Stimulated activated memory B cell treated with anti-CD40 and anti-IgM and Interleukin-4, amounts not matched to agents 10 μg/mL and 1 μg/mL and 100 μg/mL, for 72 hours (primary cell): ENCODE results near the gene MYO19.
"Not testable (repeated sequence)": the region's sequence is repeated elsewhere in the genome, so short reads cannot be mapped to it uniquely, and the experiment has no call there.

Source experiments
- ATAC-seq: fragments of 150-1000 bp; cut with Tn5 transposase; 2 replicates; pipeline ENCODE4 v1.10.0; 2021
- H3K27ac Mint-ChIP-seq: one replicate; pipeline ENCODE4 v1.8.0; 2022; ENCODE audit warnings: mild to moderate bottlenecking, mixed read lengths
- H3K27me3 Mint-ChIP-seq: one replicate; pipeline ENCODE4 v1.8.0; 2022; ENCODE audit warnings: mixed read lengths
- H3K36me3 Mint-ChIP-seq: one replicate; pipeline ENCODE4 v1.8.0; 2022; ENCODE audit warnings: mixed read lengths
- H3K4me1 Mint-ChIP-seq: one replicate; pipeline ENCODE4 v1.8.0; 2022; ENCODE audit warnings: mixed read lengths
- H3K4me3 Mint-ChIP-seq: one replicate; pipeline ENCODE4 v1.8.0; 2022; ENCODE audit warnings: mild to moderate bottlenecking, moderate library complexity, mixed read lengths
- H3K9me3 Mint-ChIP-seq: one replicate; pipeline ENCODE4 v1.8.0; 2022; ENCODE audit warnings: mixed read lengths

The MYO19 gene

DNA sequence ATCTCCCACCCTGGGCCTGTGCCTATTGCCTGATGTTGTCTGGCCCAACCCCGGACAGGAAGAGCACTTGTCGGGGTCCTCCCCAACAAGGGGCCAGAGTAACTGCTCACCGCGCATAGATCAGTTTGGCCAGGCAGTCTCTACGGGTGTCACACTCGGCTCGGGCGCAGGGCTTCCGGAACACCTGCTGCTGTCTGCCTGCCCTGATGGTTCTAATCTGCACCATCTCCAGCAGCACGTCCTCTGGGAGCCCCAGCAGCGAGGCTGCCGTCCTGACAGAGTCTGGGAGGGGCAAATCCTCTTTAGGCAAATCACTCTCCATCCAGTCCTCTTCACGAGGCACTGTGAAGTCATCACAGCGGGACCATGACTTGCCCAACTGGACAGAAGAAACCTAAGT, 24.0 kb downstream of the MYO19 start:
- Mint-ChIP-seq H3K4me1 (no peaks in the 10 kb centered on the region), H3K36me3 (peaks cover 74% of the 10 kb centered on the region), H3K9me3 (no peaks in the 10 kb centered on the region), H3K27ac (no peak overlapping the region), H3K27me3 (no peaks in the 10 kb centered on the region), H3K4me3 (no peak overlapping the region)
- ATAC-seq = no peak

DNA sequence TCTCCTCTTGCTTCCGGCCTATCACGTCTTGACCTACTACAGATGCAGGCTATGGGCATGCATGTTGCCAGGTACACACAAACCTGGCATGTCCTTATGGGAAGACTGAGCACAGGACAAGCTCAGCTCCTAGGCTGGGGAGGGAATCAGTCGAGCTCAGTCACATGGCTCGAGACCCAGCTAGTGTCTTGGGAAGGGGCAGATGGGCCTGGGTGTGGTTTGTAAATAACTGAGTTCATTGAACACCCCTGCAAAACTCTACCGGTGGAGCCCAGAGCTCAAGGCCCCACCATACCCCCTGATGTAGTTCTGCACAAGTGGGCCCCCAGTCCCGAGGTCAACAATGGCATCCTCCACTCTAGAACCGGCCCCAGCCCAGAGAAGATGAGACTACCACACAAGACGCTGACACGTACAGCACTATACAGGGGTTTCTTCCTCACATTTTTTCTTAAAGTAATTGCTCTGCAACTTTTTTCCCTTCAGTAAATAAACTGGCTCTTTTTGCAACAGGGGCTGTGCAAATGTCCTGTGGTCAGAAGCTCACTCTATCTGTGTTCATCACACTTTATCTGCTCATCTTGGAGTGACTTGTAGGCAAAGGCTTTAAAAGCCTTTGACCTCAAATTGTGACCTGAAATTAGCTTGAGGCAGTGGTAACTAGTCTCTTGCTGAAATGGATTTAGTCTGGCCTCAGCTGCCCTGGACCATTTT, 25.2 kb downstream of the MYO19 start:
- Mint-ChIP-seq H3K4me1 (no peaks in the 10 kb centered on the region), H3K9me3 (no peaks in the 10 kb centered on the region), H3K4me3 (no peak overlapping the region), H3K36me3 (peaks cover 70% of the 10 kb centered on the region), H3K27ac (no peak overlapping the region), H3K27me3 (no peaks in the 10 kb centered on the region)
- ATAC-seq = no peak

DNA sequence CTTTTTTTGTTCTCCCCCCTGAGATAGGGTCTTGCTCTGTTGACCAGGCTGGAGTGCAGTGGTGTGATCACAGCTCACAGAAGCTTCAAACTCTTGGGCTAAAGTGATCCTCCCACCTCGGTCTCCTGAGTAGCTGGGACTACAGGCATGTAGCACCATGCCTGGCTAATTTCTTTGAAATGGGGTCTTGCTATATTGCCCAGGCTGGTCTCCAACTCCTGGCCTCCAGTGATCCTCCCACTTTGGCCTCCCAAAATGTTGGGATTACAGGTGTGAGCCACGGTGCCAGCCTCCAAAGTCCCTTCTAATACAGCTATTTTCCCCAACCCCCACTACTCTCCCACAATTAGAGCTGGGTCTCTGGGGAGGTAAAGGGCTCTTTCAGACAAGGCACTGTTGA, 26.2 kb downstream of the MYO19 start:
- not testable (repeated sequence) for H3K4me3 Mint-ChIP-seq, H3K4me1 Mint-ChIP-seq, H3K9me3 Mint-ChIP-seq, ATAC-seq, H3K27me3 Mint-ChIP-seq, H3K27ac Mint-ChIP-seq
- H3K36me3 Mint-ChIP-seq = peaks cover 72% of the 10 kb centered on the region

DNA sequence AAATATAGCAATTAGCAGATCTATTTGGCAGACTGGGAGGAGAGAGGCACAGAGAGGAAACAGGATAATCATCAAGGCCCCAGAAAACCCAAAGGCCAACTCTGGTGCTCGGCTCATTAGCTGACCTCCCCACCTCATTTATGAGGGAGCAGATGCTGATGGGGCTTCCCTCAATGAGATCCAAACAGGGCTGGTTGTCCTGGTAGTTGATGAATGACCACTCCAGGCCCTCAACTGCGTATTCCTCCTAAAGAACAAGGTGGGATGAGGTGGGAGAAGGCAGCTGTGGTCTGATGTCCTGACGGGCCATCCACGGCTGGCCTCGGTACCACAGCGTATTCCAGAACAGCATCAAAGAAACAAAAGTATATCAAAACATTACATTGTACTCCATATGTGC, 27.4 kb downstream of the MYO19 start:
- ATAC-seq = no peak
- Mint-ChIP-seq H3K27me3 (no peaks in the 10 kb centered on the region), H3K27ac (no peak overlapping the region), H3K4me3 (no peak overlapping the region), H3K4me1 (no peaks in the 10 kb centered on the region), H3K9me3 (no peaks in the 10 kb centered on the region), H3K36me3 (peaks cover 72% of the 10 kb centered on the region)

DNA sequence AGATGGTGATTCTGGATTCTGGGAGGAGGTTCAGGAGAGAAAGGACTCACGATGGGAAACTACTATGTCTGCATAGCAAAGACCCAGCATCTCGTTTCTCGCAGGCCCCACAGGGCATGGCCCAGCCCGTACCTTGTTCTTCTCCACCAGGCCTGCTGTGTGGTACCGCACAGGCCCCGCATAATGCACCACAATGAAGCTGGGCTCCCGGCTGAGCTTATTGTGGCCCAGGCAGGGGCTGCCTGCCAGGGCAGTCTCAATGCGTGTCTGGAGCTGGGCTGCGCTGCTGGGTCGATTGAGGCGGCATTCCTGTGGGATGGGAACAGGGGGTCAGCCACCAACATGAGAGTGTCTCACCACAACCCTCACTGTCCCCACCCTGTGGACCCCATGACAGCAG, 27.8 kb downstream of the MYO19 start:
- Mint-ChIP-seq H3K36me3 (peaks cover 73% of the 10 kb centered on the region), H3K4me1 (no peaks in the 10 kb centered on the region), H3K27me3 (no peaks in the 10 kb centered on the region), H3K4me3 (no peak overlapping the region), H3K27ac (no peak overlapping the region), H3K9me3 (no peaks in the 10 kb centered on the region)
- ATAC-seq = no peak

DNA sequence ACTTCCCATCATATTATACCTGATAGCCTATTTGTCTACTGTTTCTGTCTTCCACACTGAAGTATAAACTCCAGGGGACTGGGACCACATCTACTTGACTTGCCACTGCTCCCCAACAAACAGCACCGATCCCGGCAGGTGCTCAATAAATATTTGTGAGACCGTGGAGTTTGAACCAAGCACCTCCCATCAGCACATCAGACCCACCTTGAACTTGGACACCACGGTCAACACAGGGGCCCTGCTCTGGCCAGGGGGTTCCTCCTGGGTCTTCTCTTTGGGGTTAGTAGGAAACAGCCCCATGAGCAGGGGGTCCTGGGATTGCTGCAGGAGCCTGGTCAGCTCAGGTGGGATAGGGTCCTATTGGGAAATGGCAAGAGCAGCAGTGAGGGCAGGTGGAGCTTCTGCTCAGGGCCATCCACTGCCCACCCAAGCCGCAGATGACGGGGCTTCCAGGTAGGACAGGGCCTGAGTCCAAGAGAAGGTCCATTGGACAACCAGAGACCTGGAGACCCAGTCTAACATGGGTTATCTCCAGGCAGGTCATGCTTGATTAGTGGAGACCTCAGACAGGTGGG, 28.3 kb downstream of the MYO19 start:
- H3K9me3 Mint-ChIP-seq = no peaks in the 10 kb centered on the region
- H3K4me3 Mint-ChIP-seq = no peak overlapping the region
- H3K27me3 Mint-ChIP-seq = no peaks in the 10 kb centered on the region
- no peaks in the 10 kb centered on the region for H3K4me1 Mint-ChIP-seq
- no peak overlapping the region for H3K27ac Mint-ChIP-seq
- ATAC-seq = no peak
- peaks cover 68% of the 10 kb centered on the region for H3K36me3 Mint-ChIP-seq

GRCh38 chr17:36505171-36505570, 29.5 kb downstream of the MYO19 start:
- Mint-ChIP-seq H3K36me3 (peaks cover 58% of the 10 kb centered on the region), H3K27ac (no peak overlapping the region), H3K4me3 (no peak overlapping the region), H3K27me3 (no peaks in the 10 kb centered on the region), H3K9me3 (no peaks in the 10 kb centered on the region), H3K4me1 (no peaks in the 10 kb centered on the region)
- no peak for ATAC-seq

DNA sequence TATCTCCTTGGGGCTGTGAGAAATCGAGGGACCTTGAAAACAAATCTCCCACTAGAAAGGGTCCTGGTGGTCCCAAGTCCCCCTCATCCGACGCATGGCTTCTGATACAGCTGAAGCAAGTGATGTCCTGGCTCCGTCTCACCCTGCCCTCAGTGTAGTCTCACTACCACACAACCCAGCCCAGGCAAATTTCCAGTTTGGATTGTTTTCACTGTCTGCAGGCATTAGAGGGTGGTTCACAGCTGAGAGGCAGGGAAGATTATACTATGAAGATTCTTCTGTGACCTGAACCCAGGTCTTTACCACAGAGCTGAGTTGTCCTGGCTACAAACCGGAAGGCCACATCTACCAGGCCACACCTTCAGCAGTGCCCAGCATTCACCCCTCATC, 30.5 kb downstream of the MYO19 start:
- H3K27ac Mint-ChIP-seq = no peak overlapping the region
- ATAC-seq = no peak
- no peaks in the 10 kb centered on the region for H3K27me3 Mint-ChIP-seq
- no peaks in the 10 kb centered on the region for H3K4me1 Mint-ChIP-seq
- no peaks in the 10 kb centered on the region for H3K9me3 Mint-ChIP-seq
- H3K4me3 Mint-ChIP-seq = no peak overlapping the region
- peaks cover 50% of the 10 kb centered on the region for H3K36me3 Mint-ChIP-seq

GRCh38 chr17:36503456-36504155, 31.1 kb downstream of the MYO19 start:
- H3K9me3 Mint-ChIP-seq = no peaks in the 10 kb centered on the region
- ATAC-seq = no peak
- H3K4me1 Mint-ChIP-seq = no peaks in the 10 kb centered on the region
- peaks cover 53% of the 10 kb centered on the region for H3K36me3 Mint-ChIP-seq
- H3K27ac Mint-ChIP-seq = no peak overlapping the region
- no peaks in the 10 kb centered on the region for H3K27me3 Mint-ChIP-seq
- no peak overlapping the region for H3K4me3 Mint-ChIP-seq

DNA sequence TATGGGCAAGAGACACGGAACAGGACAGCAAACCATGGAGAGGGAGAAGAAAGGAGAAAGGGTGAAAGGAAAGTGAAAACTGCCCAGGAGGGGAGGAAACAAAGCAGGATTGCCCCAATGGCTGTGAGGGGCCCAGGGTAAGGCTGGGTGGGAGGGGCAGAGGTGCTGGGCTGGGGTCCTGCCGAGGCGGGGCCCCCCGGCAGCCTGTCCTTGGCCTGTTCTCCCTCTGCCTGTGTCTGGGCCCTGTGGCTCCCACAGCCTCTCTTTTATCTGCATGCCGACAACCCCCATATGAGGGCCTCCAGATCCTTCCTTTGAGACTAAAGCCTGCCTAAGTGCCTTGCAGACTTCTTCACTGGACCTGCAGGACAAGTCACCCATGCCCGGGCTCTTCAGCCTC, 32.7 kb downstream of the MYO19 start:
- H3K27me3 Mint-ChIP-seq = no peaks in the 10 kb centered on the region
- H3K9me3 Mint-ChIP-seq = no peaks in the 10 kb centered on the region
- H3K27ac Mint-ChIP-seq = no peak overlapping the region
- no peak for ATAC-seq
- H3K36me3 Mint-ChIP-seq = peaks cover 62% of the 10 kb centered on the region
- no peaks in the 10 kb centered on the region for H3K4me1 Mint-ChIP-seq
- no peak overlapping the region for H3K4me3 Mint-ChIP-seq

DNA sequence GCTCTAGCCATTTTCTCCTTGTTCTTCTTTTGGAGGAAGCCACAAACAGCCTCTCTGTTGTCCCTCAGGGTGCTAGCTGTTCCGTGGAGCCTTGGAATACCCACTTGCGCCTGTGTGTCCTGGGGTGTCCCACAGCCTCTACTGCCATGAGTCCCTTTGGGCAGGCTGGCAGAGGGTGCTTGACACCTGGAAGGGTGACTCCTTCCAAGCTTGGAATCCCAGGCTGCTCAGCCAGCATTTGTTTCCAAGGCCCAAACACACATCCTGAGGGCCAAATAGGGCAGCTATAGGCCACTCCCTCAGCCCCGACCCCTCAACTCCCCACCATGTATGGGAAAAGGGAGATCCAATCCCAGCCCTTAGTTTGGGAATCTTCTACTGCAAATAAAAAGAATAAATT, 33.3 kb downstream of the MYO19 start:
- Mint-ChIP-seq H3K4me3 (no peak overlapping the region), H3K9me3 (no peaks in the 10 kb centered on the region), H3K27me3 (no peaks in the 10 kb centered on the region), H3K4me1 (no peaks in the 10 kb centered on the region), H3K27ac (no peak overlapping the region), H3K36me3 (peaks cover 56% of the 10 kb centered on the region)
- ATAC-seq = no peak

- ATAC-seq = no peak
- Mint-ChIP-seq H3K36me3 (peaks cover 51% of the 10 kb centered on the region), H3K4me1 (no peaks in the 10 kb centered on the region), H3K9me3 (no peaks in the 10 kb centered on the region), H3K27ac (no peak overlapping the region), H3K4me3 (no peak overlapping the region), H3K27me3 (no peaks in the 10 kb centered on the region)
Observed at GRCh38 chr17:36500745-36501225, 33.9 kb downstream of the MYO19 start.

DNA sequence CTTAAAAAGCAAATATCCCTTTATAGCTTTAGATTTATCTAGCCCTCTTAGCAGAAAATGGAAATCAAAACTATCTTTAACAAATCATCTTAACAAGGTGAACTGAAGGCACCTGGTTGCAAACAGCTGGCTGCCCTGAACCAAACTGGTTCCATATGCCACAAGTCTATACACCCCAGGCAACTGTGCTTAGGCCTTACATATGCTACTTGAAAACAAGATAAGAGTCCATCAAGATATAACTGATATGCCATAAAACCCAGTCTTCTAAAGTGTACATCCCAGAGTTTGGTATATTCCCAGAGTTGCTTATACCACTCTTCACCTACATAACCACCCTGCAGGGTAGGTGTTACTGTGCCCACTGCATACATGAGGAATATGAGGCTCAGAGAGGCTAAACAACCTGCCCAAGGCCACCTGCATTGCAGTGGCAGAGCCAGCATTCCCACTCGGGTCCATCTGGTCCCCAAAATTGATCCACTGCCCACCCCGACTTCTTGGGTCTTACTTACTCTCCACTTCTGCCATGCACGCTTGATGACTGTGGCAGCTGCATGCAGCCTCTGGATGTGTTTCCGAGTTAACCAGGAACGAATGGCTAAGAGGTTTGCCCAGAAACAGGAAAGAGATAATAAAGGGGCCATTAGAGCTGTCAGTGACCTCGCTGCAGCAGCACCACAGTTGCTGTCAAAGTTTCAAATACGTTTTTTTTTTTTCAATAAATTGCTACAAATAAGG, 35.9 kb downstream of the MYO19 start:
- no peaks in the 10 kb centered on the region for H3K4me1 Mint-ChIP-seq
- no peak overlapping the region for H3K4me3 Mint-ChIP-seq
- H3K9me3 Mint-ChIP-seq = no peaks in the 10 kb centered on the region
- H3K36me3 Mint-ChIP-seq = peaks cover 47% of the 10 kb centered on the region
- H3K27me3 Mint-ChIP-seq = no peaks in the 10 kb centered on the region
- no peak for ATAC-seq
- no peak overlapping the region for H3K27ac Mint-ChIP-seq

GRCh38 chr17:36498155-36498554, 36.5 kb downstream of the MYO19 start:
- no peak for ATAC-seq
- Mint-ChIP-seq H3K9me3 (no peaks in the 10 kb centered on the region), H3K27ac (no peak overlapping the region), H3K4me1 (no peaks in the 10 kb centered on the region), H3K4me3 (no peak overlapping the region), H3K36me3 (peaks cover 41% of the 10 kb centered on the region), H3K27me3 (no peaks in the 10 kb centered on the region)

- Mint-ChIP-seq H3K4me1 (peaks cover 12% of the 10 kb centered on the region), H3K27me3 (no peaks in the 10 kb centered on the region), H3K9me3 (no peaks in the 10 kb centered on the region), H3K27ac (no peak overlapping the region), H3K4me3 (no peak overlapping the region), H3K36me3 (peaks cover 45% of the 10 kb centered on the region)
- ATAC-seq = no peak
Observed at GRCh38 chr17:36496018-36496789, 38.5 kb downstream of the MYO19 start.
